Measurements from ENCODE around the gene PKP3.

Gene PKP3

GRCh38 chr11:426851-427250 is 32.8 kb downstream of the PKP3 start:
- no peak overlapping the region for H3K27ac ChIP-seq
- TF ChIP-seq ZFX (IDR thresholded peaks at IDR 0.05; ENCODE audit: borderline replicate concordance) (no peak), CTCF (IDR thresholded peaks at IDR 0.05) (no peak)

GRCh38 chr11:428295-428694 is 34.3 kb downstream of the PKP3 start:
- no peak for TF ChIP-seq ZFX (IDR thresholded peaks at IDR 0.05; ENCODE audit: borderline replicate concordance)
- TF ChIP-seq CTCF (IDR thresholded peaks at IDR 0.05) = no peak

GRCh38 chr11:429391-429790 is 35.4 kb downstream of the PKP3 start:
- TF ChIP-seq CTCF (IDR thresholded peaks at IDR 0.05) (no peak), ZFX (IDR thresholded peaks at IDR 0.05; ENCODE audit: borderline replicate concordance) (no peak)

More at GRCh38 chr11:428295-428694, 34.3 kb downstream of the PKP3 start:
- H3K27ac ChIP-seq = no peak overlapping the region

GRCh38 chr11:429931-430456 is 36.0 kb downstream of the PKP3 start:
- no peak overlapping the region for H3K27ac ChIP-seq
- TF ChIP-seq ZFX (IDR thresholded peaks at IDR 0.05; ENCODE audit: borderline replicate concordance) = no peak
- no peak for TF ChIP-seq CTCF (IDR thresholded peaks at IDR 0.05)

More at GRCh38 chr11:429391-429790, 35.4 kb downstream of the PKP3 start:
- no peak overlapping the region for H3K27ac ChIP-seq

- TF ChIP-seq ZFX (IDR thresholded peaks at IDR 0.05; ENCODE audit: borderline replicate concordance) = no peak
- TF ChIP-seq CTCF (IDR thresholded peaks at IDR 0.05) = no peak
- no peak overlapping the region for H3K27ac ChIP-seq
Observed at GRCh38 chr11:431921-432320, 37.9 kb downstream of the PKP3 start.

GRCh38 chr11:432501-433100 is 38.6 kb downstream of the PKP3 start:
- TF ChIP-seq CTCF (IDR thresholded peaks at IDR 0.05) (no peak), ZFX (IDR thresholded peaks at IDR 0.05; ENCODE audit: borderline replicate concordance) (no peak)
- H3K27ac ChIP-seq = no peak overlapping the region

GRCh38 chr11:433111-433510 is 39.1 kb downstream of the PKP3 start:
- H3K27ac ChIP-seq = no peak overlapping the region
- no peak for TF ChIP-seq ZFX (IDR thresholded peaks at IDR 0.05; ENCODE audit: borderline replicate concordance)
- no peak for TF ChIP-seq CTCF (IDR thresholded peaks at IDR 0.05)
